ENCODE results near the gene ZNF554. TPM values are rescaled to one million over a fixed set of nuclear protein-coding genes. Genes with fewer than 3 reads are reported as not detected.

Gene ZNF554
- total and polyA plus RNA-seq, 10 donors = 1.4 to 7.1 (median 4.0) TPM

DNA sequence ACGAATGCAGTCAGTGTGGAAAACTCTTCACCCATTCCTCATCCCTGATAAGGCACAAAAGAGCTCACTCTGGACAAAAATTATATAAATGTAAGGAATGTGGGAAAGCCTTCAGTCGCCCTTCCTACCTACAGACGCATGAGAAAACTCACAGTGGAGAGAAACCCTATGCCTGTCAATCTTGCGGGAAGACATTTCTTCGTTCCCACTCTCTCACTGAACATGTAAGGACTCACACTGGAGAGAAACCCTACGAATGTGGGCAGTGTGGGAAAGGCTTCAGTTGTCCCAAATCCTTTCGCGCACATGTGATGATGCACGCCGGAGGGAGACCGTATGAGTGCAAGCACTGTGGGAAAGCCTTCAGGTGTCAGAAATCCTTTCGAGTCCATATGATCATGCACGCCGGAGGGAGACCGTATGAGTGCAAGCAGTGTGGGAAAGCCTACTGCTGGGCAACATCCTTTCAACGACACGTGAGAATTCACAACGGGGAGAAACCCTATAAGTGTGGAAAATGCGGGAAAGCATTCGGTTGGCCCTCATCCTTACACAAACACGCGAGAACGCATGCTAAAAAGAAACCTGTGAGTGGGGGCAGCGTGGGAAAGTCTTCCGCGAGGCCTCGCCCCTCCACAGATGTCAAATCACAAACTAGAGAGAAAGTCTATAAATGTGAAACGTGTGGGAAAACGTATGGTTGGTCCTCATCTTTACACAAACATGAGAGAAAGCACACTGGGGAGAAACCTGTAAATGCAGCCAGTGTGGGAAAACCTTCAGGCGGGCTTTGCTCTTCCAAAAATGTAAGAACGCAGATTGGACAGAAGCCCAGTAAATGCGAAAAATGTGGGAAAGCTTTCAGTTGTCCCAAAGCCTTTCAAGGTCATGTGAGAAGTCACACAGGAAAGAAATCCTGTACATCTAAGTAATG lies 58.0 kb downstream of the ZNF554 start:
- intact Hi-C loops (cut with DNase I; ENCODE audit: low total_unique reads) = no loop called here
- 87 to 91% (median 90%) methylated on average over 32 of the region's 32 CpGs for WGBS, 5 donors
- H3K4me1 ChIP-seq = no peaks in the 10 kb centered on the region
- H3K4me3 ChIP-seq = no peak overlapping the region
- no peaks in the 10 kb centered on the region for H3K36me3 ChIP-seq
- DNase-seq = no peak
- H3K9me3 ChIP-seq = peaks cover 12 to 52% (median 44%) of the 10 kb centered on the region in 8 donors
- H3K27me3 ChIP-seq (replicated peaks in 1 of 7) = no peaks in the 10 kb centered on the region
- H3K27ac ChIP-seq = no peak overlapping the region
- TF ChIP-seq POLR2AphosphoS5 (IDR thresholded peaks at IDR 0.05) = no peak
- no peak for TF ChIP-seq POLR2A (IDR thresholded peaks at IDR 0.05)
- TF ChIP-seq, protein P1, sequence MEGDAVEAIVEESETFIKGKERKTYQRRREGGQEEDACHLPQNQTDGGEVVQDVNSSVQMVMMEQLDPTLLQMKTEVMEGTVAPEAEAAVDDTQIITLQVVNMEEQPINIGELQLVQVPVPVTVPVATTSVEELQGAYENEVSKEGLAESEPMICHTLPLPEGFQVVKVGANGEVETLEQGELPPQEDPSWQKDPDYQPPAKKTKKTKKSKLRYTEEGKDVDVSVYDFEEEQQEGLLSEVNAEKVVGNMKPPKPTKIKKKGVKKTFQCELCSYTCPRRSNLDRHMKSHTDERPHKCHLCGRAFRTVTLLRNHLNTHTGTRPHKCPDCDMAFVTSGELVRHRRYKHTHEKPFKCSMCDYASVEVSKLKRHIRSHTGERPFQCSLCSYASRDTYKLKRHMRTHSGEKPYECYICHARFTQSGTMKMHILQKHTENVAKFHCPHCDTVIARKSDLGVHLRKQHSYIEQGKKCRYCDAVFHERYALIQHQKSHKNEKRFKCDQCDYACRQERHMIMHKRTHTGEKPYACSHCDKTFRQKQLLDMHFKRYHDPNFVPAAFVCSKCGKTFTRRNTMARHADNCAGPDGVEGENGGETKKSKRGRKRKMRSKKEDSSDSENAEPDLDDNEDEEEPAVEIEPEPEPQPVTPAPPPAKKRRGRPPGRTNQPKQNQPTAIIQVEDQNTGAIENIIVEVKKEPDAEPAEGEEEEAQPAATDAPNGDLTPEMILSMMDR (IDR thresholded peaks at IDR 0.05 in 8 of 11, conservative IDR thresholded peaks at IDR 0.05 in 3 of 11) = no peak

DNA sequence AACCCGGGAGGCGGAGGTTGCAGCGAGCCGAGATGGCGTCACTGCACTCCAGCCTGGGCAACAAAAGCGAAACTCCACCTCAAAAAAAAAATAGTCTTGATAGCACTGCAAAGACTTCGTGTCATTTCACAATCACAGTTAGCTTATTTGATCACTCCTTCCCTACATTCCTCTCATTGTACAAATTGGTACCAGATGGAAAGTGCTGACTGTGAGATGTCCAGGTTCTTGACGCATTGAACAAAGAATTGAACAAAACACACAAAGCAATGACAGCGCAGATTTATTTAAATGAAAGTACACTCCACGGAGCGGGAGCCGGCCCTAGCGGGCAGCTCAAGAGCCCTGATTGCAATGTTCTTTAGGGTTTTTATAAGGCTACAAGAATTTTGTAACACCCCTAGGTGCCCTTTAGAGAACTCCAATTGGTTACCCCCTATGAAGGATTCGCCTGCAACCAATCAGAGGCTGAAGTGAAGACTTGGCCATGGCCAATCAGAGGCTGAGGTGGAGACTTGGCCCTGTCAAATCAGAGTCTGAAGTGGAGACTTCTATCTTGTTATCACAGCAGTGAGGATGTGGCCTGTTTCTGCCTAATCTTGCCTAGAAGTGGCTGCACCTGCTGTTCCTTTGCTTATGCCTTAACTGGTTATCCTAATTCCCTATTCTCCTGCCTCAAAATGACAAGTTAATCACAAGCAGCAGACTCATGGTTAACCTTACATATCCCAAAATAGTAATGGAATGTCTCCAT lies 64.2 kb downstream of the ZNF554 start:
- Histone ChIP-seq H3K4me3 (no peak overlapping the region), H3K36me3 (no peaks in the 10 kb centered on the region), H3K9me3 (peaks cover 0 to 12% (median 7%) of the 10 kb centered on the region in 8 donors), H3K27me3 (replicated peaks in 1 of 7) (no peaks in the 10 kb centered on the region), H3K27ac (no peak overlapping the region), H3K4me1 (peaks cover 0 to 17% (median 3%) of the 10 kb centered on the region in 6 donors)
- intact Hi-C loops (cut with DNase I; ENCODE audit: low total_unique reads) = no loop called here
- TF ChIP-seq POLR2AphosphoS5 (IDR thresholded peaks at IDR 0.05) (no peak), POLR2A (IDR thresholded peaks at IDR 0.05) (no peak)
- TF ChIP-seq, protein P1 (IDR thresholded peaks at IDR 0.05 in 8 of 11, conservative IDR thresholded peaks at IDR 0.05 in 3 of 11) = no peak
- no peak for DNase-seq
- 86 to 95% (median 90%) methylated on average over 14 of the region's 14 CpGs for WGBS, 5 donors

DNA sequence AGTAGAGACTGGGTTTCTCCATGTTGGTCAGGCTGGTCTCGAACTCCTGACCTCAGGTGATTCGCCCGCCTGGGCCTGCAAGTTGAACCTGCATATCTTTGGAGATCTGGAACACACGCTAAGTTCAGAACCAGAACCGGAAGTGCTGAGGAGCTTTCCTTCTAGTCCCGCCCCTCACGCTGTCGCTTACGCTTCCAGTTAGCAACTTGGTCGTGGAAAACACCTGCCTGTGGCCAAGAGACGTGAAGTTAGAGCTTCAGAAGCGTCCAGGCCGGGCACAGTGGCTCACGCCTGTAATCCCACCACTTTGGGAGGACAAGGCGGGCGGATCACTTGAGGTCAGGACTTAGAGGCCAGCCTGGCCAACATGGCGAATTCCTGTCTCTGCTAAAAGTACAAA lies 66.1 kb downstream of the ZNF554 start:
- H3K9me3 ChIP-seq = no peaks in the 10 kb centered on the region
- H3K4me3 ChIP-seq = no peak overlapping the region
- H3K27ac ChIP-seq = no peak overlapping the region
- WGBS, 5 donors = 84 to 91% (median 87%) methylated on average over 17 of the region's 17 CpGs
- intact Hi-C loops (cut with DNase I; ENCODE audit: low total_unique reads) = no loop called here
- TF ChIP-seq POLR2AphosphoS5 (IDR thresholded peaks at IDR 0.05) = no peak
- TF ChIP-seq POLR2A (IDR thresholded peaks at IDR 0.05) = no peak
- TF ChIP-seq, protein P1 (IDR thresholded peaks at IDR 0.05 in 8 of 11, conservative IDR thresholded peaks at IDR 0.05 in 3 of 11) = no peak
- no peak for DNase-seq
- no peaks in the 10 kb centered on the region for H3K27me3 ChIP-seq (replicated peaks in 1 of 7)
- peaks cover 0 to 20% (median 3%) of the 10 kb centered on the region in 6 donors for H3K4me1 ChIP-seq
- no peaks in the 10 kb centered on the region for H3K36me3 ChIP-seq

Other genes starting within 250 kb of the ZNF554 start
- 10 to 100 TPM; 17.2 to 27.5 (median 19.4) TPM for gene GNG7, start 117.2 kb upstream of the ZNF554 start, total RNA-seq
- gene GNG7, start 117.2 kb upstream of the ZNF554 start, polyA plus RNA-seq = 10 to 100 TPM; 17.3 to 34.6 (median 17.9) TPM
- 1 to 10 TPM; 2.5 to 5.6 (median 3.5) TPM for gene DIRAS1, start 98.5 kb upstream of the ZNF554 start, total RNA-seq
- gene DIRAS1, start 98.5 kb upstream of the ZNF554 start, polyA plus RNA-seq = 10 to 100 TPM in 1 of 3 donors, 1 to 10 TPM in 2; 1.3 to 17.1 (median 3.6) TPM
- gene SLC39A3, start 79.9 kb upstream of the ZNF554 start, total RNA-seq = 10 to 100 TPM; 20.3 to 33.3 (median 26.7) TPM
- 10 to 100 TPM; 19.1 to 42.6 (median 29.3) TPM for gene SLC39A3, start 79.9 kb upstream of the ZNF554 start, polyA plus RNA-seq
- 10 to 100 TPM; 39.7 to 59.7 (median 46.5) TPM for gene SGTA, start 36.6 kb upstream of the ZNF554 start, total RNA-seq
- gene SGTA, start 36.6 kb upstream of the ZNF554 start, polyA plus RNA-seq = 10 to 100 TPM; 36.5 to 63.0 (median 40.0) TPM
- gene THOP1, start 34.4 kb upstream of the ZNF554 start, total RNA-seq = 10 to 100 TPM; 31.0 to 48.8 (median 37.4) TPM
- 10 to 100 TPM; 55.5 to 96.2 (median 59.0) TPM for gene THOP1, start 34.4 kb upstream of the ZNF554 start, polyA plus RNA-seq
- gene ZNF555, start 21.6 kb downstream of the ZNF554 start, total RNA-seq = 10 to 100 TPM in 2 of 7 donors, 1 to 10 TPM in 5; 5.4 to 10.8 (median 8.3) TPM
- 1 to 10 TPM; 1.4 to 2.7 (median 2.2) TPM for gene ZNF555, start 21.6 kb downstream of the ZNF554 start, polyA plus RNA-seq
- under 1 TPM in 3 of 7 donors, not detected in 4; 0.22 to 0.27 (median 0.26) TPM for gene ZNF556, start 47.5 kb downstream of the ZNF554 start, total RNA-seq
- under 1 TPM in 2 of 3 donors, not detected in 1; under 0.01 to 0.02 TPM for gene ZNF556, start 47.5 kb downstream of the ZNF554 start, polyA plus RNA-seq
- gene ZNF57, start 81.1 kb downstream of the ZNF554 start, total RNA-seq = 1 to 10 TPM; 2.0 to 3.9 (median 3.3) TPM
- 1 to 10 TPM; 2.3 to 2.6 (median 2.3) TPM for gene ZNF57, start 81.1 kb downstream of the ZNF554 start, polyA plus RNA-seq
- gene ZNF77, start 125.1 kb downstream of the ZNF554 start, total RNA-seq = 1 to 10 TPM; 3.9 to 7.5 (median 4.5) TPM
- gene ZNF77, start 125.1 kb downstream of the ZNF554 start, polyA plus RNA-seq = 1 to 10 TPM; 2.2 to 2.9 (median 2.8) TPM
- gene TLE6, start 157.7 kb downstream of the ZNF554 start, total RNA-seq = 1 to 10 TPM in 5 of 7 donors, under 1 TPM in 2; 0.60 to 4.1 (median 1.4) TPM
- 1 to 10 TPM; 1.9 to 2.7 (median 2.2) TPM for gene TLE6, start 157.7 kb downstream of the ZNF554 start, polyA plus RNA-seq
- gene TLE2, start 209.4 kb downstream of the ZNF554 start, total RNA-seq = 10 to 100 TPM; 31.7 to 88.0 (median 40.2) TPM
- gene TLE2, start 209.4 kb downstream of the ZNF554 start, polyA plus RNA-seq = 10 to 100 TPM; 12.0 to 46.7 (median 22.8) TPM
- gene TLE5, start 242.6 kb downstream of the ZNF554 start, total RNA-seq = 100 to 1,000 TPM; 325 to 569 (median 425) TPM
- gene TLE5, start 242.6 kb downstream of the ZNF554 start, polyA plus RNA-seq = 100 to 1,000 TPM; 428 to 618 (median 514) TPM